ENCODE results near the gene SPDYE5. TPM values are rescaled to one million over a fixed set of nuclear protein-coding genes. Genes with fewer than 3 reads are reported as not detected.

Gene SPDYE5
- total RNA-seq, 4 donors from 2014 or later = not detected

GRCh38 chr7:75546237-75547015 lies 54.3 kb downstream of the SPDYE5 start:
- DNase-seq (ENCODE audit: low spot score) (no peak), ATAC-seq (ENCODE audit: low FRiP score) (no peak)
- TF ChIP-seq CTCF (IDR thresholded peaks at IDR 0.05) = no peak

Small RNA genes within 50 kb of the gene (small RNA-seq; reads per million reads assigned to genes)
- gene AC211429.1 (not detected), gene RF00019 (not detected)

Other genes starting within 250 kb of the SPDYE5 start
- 1 to 10 TPM in 3 of 4 donors, under 1 TPM in 1; 0.84 to 2.0 (median 1.6) TPM for gene TRIM73, start 96.7 kb upstream of the SPDYE5 start, total RNA-seq
- 10 to 100 TPM; 15.0 to 35.1 (median 18.0) TPM for gene POM121C, start 6.0 kb upstream of the SPDYE5 start, total RNA-seq
- gene HIP1, start 246.6 kb downstream of the SPDYE5 start, total RNA-seq = 10 to 100 TPM; 24.9 to 51.2 (median 27.2) TPM